ENCODE data around the gene ANOS1. TPM values are rescaled to one million over a fixed set of nuclear protein-coding genes. Genes with fewer than 3 reads are reported as not detected.

Gene ANOS1
- total RNA-seq, 1 experiment from 2014 or later: 0.05 TPM

DNA sequence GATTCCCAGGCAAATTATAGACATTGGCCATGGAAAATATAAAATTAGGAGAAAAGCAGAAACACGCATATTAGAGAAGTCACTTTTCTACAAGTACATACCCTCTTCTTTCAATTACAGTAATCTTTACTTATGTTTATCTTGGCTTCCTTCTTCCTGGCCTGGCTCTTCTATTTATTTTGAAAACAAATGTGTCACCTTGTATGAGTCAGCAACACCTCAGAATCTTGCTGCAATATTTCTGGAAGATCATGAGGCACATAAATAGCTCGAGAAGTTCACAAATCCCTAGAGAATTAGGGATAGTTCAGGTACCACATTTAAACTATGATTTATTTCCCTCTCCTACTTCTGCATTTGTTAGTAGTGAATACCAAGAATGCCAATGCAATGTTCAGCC, 124.6 kb downstream of the ANOS1 start:
- Mint-ChIP-seq H3K36me3 (ENCODE audit: insufficient read depth, unreplicated experiment) (no peaks in the 10 kb centered on the region), H3K9me3 (ENCODE audit: unreplicated experiment) (peaks cover 18% of the 10 kb centered on the region), H3K27me3 (ENCODE audit: insufficient read depth, unreplicated experiment) (no peaks in the 10 kb centered on the region), H3K4me3 (ENCODE audit: unreplicated experiment) (no peak overlapping the region), H3K27ac (ENCODE audit: low read depth, unreplicated experiment) (no peak overlapping the region), H3K4me1 (ENCODE audit: insufficient read depth, unreplicated experiment) (peaks cover 12% of the 10 kb centered on the region)
- intact Hi-C loops (cut with micrococcal nuclease): no loop called here
- POLR2A ChIA-PET: interaction anchor here (0.5 kb wide), 1 partner anchor 104 kb away, joined by 3 read pairs; no protein-coding TSS in a partner anchor
- CTCF ChIA-PET: interaction anchor here (0.6 kb wide), 1 partner anchor 24 kb away, joined by 3 read pairs; no protein-coding TSS in a partner anchor
- TF ChIP-seq, protein P1, sequence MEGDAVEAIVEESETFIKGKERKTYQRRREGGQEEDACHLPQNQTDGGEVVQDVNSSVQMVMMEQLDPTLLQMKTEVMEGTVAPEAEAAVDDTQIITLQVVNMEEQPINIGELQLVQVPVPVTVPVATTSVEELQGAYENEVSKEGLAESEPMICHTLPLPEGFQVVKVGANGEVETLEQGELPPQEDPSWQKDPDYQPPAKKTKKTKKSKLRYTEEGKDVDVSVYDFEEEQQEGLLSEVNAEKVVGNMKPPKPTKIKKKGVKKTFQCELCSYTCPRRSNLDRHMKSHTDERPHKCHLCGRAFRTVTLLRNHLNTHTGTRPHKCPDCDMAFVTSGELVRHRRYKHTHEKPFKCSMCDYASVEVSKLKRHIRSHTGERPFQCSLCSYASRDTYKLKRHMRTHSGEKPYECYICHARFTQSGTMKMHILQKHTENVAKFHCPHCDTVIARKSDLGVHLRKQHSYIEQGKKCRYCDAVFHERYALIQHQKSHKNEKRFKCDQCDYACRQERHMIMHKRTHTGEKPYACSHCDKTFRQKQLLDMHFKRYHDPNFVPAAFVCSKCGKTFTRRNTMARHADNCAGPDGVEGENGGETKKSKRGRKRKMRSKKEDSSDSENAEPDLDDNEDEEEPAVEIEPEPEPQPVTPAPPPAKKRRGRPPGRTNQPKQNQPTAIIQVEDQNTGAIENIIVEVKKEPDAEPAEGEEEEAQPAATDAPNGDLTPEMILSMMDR (IDR thresholded peaks at IDR 0.05; ENCODE audit: unreplicated experiment): no peak
- no TSS peak for BruUV-seq (replicated peaks)
- DNase-seq (ENCODE audit: unreplicated experiment): peak; percentile 79

- POLR2A ChIA-PET: interaction anchor here (0.6 kb wide), 1 partner anchor 26 kb away, joined by 3 read pairs; no protein-coding TSS in a partner anchor
- intact Hi-C loops (cut with micrococcal nuclease): no loop called here
- H3K4me3 Mint-ChIP-seq (ENCODE audit: unreplicated experiment): no peak overlapping the region
- no peaks in the 10 kb centered on the region for H3K27me3 Mint-ChIP-seq (ENCODE audit: insufficient read depth, unreplicated experiment)
- TF ChIP-seq, protein P1 (IDR thresholded peaks at IDR 0.05; ENCODE audit: unreplicated experiment): no peak
- no peak for DNase-seq (ENCODE audit: unreplicated experiment)
- peaks cover 12% of the 10 kb centered on the region for H3K4me1 Mint-ChIP-seq (ENCODE audit: insufficient read depth, unreplicated experiment)
- CTCF ChIA-PET: no interaction called here
- no TSS peak for BruUV-seq (replicated peaks)
- H3K27ac Mint-ChIP-seq (ENCODE audit: low read depth, unreplicated experiment): no peak overlapping the region
- H3K9me3 Mint-ChIP-seq (ENCODE audit: unreplicated experiment): peaks cover 8% of the 10 kb centered on the region
- no peaks in the 10 kb centered on the region for H3K36me3 Mint-ChIP-seq (ENCODE audit: insufficient read depth, unreplicated experiment)
Measured at GRCh38 chrX:8604131-8604530, 127.8 kb downstream of the ANOS1 start.

GRCh38 chrX:8591501-8591900, 140.4 kb downstream of the ANOS1 start:
- Mint-ChIP-seq H3K4me3 (ENCODE audit: unreplicated experiment) (no peak overlapping the region), H3K27ac (ENCODE audit: low read depth, unreplicated experiment) (no peak overlapping the region), H3K4me1 (ENCODE audit: insufficient read depth, unreplicated experiment) (no peaks in the 10 kb centered on the region), H3K27me3 (ENCODE audit: insufficient read depth, unreplicated experiment) (no peaks in the 10 kb centered on the region), H3K36me3 (ENCODE audit: insufficient read depth, unreplicated experiment) (no peaks in the 10 kb centered on the region), H3K9me3 (ENCODE audit: unreplicated experiment) (no peaks in the 10 kb centered on the region)
- ChIA-PET POLR2A (no interaction called here), CTCF (no interaction called here)
- intact Hi-C loops (cut with micrococcal nuclease): no loop called here
- TF ChIP-seq, protein P1 (IDR thresholded peaks at IDR 0.05; ENCODE audit: unreplicated experiment): no peak
- BruUV-seq (replicated peaks): no TSS peak
- DNase-seq (ENCODE audit: unreplicated experiment): no peak

- intact Hi-C loops (cut with micrococcal nuclease): no loop called here
- BruUV-seq (replicated peaks): no TSS peak
Measured at GRCh38 chrX:8586953-8587352, 145.0 kb downstream of the ANOS1 start.

More at GRCh38 chrX:8586953-8587352, 145.0 kb downstream of the ANOS1 start:
- POLR2A ChIA-PET: no interaction called here
- Mint-ChIP-seq H3K9me3 (ENCODE audit: unreplicated experiment) (no peaks in the 10 kb centered on the region), H3K27ac (ENCODE audit: low read depth, unreplicated experiment) (no peak overlapping the region), H3K36me3 (ENCODE audit: insufficient read depth, unreplicated experiment) (no peaks in the 10 kb centered on the region), H3K27me3 (ENCODE audit: insufficient read depth, unreplicated experiment) (no peaks in the 10 kb centered on the region), H3K4me3 (ENCODE audit: unreplicated experiment) (no peak overlapping the region), H3K4me1 (ENCODE audit: insufficient read depth, unreplicated experiment) (no peaks in the 10 kb centered on the region)
- DNase-seq (ENCODE audit: unreplicated experiment): no peak
- CTCF ChIA-PET: interaction anchor here (0.6 kb wide), 1 partner anchor 204 kb away, joined by 3 read pairs; no protein-coding TSS in a partner anchor
- TF ChIP-seq, protein P1 (IDR thresholded peaks at IDR 0.05; ENCODE audit: unreplicated experiment): no peak
